Lower leg skin (tissue), 3 donors: ENCODE data around the gene SMPD3.

ENCODE experiments used
- POLR2A ChIP-seq, 2 donors: fragments of 450-650 bp; IDR thresholded peaks; one replicate each; pipeline ENCODE4 v1.6.1; 2016 to 2017; ENCODE audit warnings: antibody characterized with exemption in 2 of 2, mild to moderate bottlenecking in 1 of 2, moderate library complexity in 1 of 2
- TF ChIP-seq, protein P1 (sequence below), 3 donors: fragments of 450-650 bp; IDR thresholded peaks; one replicate each; pipeline ENCODE4 v1.5.1; 2016; ENCODE audit warnings: antibody characterized with exemption in 3 of 3, mild to moderate bottlenecking in 3 of 3, moderate library complexity in 2 of 3

DNA sequence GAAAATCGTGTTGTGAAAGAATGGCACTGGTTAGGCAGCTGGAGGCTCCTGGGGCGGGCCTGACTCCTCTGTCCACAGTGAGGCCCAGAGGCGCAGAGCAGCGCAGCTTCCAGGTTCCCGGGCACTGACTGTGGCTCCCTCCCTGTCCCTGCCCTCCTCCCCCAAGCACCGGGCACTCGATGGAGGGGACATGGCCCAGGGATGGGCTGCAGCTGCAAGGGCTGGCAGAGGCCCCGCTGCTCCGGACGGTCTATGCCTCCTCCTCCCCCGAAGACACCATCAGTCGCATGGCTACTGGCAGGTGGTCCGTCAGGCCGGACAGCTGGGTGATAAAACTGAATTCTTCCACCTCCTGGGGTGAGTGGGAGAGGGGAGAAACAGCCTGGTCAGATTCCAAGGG is 87.4 kb downstream of the SMPD3 start:
- no peak for TF ChIP-seq POLR2A (IDR thresholded peaks at IDR 0.05)
- TF ChIP-seq, protein P1, sequence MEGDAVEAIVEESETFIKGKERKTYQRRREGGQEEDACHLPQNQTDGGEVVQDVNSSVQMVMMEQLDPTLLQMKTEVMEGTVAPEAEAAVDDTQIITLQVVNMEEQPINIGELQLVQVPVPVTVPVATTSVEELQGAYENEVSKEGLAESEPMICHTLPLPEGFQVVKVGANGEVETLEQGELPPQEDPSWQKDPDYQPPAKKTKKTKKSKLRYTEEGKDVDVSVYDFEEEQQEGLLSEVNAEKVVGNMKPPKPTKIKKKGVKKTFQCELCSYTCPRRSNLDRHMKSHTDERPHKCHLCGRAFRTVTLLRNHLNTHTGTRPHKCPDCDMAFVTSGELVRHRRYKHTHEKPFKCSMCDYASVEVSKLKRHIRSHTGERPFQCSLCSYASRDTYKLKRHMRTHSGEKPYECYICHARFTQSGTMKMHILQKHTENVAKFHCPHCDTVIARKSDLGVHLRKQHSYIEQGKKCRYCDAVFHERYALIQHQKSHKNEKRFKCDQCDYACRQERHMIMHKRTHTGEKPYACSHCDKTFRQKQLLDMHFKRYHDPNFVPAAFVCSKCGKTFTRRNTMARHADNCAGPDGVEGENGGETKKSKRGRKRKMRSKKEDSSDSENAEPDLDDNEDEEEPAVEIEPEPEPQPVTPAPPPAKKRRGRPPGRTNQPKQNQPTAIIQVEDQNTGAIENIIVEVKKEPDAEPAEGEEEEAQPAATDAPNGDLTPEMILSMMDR (IDR thresholded peaks at IDR 0.05), result no peak
